Stimulated activated CD4-positive, alpha-beta T cell treated with anti-CD3 and anti-CD28 coated beads, Interleukin-2, amount 100 ng/mL, for 48 hours (primary cell): ENCODE data around the gene ADGRG1.

Experiments
- DNase-seq, 2 donors: peaks; one replicate each; pipeline ENCODE4 v3.0.0-alpha.2; 2020

The ADGRG1 gene

GRCh38 chr16:57606847-57607501, 21.5 kb upstream of the ADGRG1 start:
- no peak for DNase-seq

- no peak for DNase-seq
These were observed 20.6 kb upstream of the ADGRG1 start for GRCh38 chr16:57607676-57608461.

GRCh38 chr16:57608462-57609113, 19.8 kb upstream of the ADGRG1 start:
- no peak for DNase-seq

GRCh38 chr16:57609541-57610401, 18.7 kb upstream of the ADGRG1 start:
- peak; percentile 62 to 64 for DNase-seq

GRCh38 chr16:57610611-57611010, 17.8 kb upstream of the ADGRG1 start:
- no peak for DNase-seq

GRCh38 chr16:57611181-57611580, 17.2 kb upstream of the ADGRG1 start:
- DNase-seq = no peak

GRCh38 chr16:57611706-57612105, 16.7 kb upstream of the ADGRG1 start:
- DNase-seq = no peak

- DNase-seq = no peak
These were observed 15.9 kb upstream of the ADGRG1 start for GRCh38 chr16:57612494-57612893.

GRCh38 chr16:57613514-57613913, 14.9 kb upstream of the ADGRG1 start:
- no peak for DNase-seq

- DNase-seq = no peak
These were observed 13.9 kb upstream of the ADGRG1 start for GRCh38 chr16:57614536-57614935.

- DNase-seq = no peak
These were observed 13.5 kb upstream of the ADGRG1 start for GRCh38 chr16:57614944-57615343.

GRCh38 chr16:57615813-57616212, 12.6 kb upstream of the ADGRG1 start:
- no peak for DNase-seq

GRCh38 chr16:57616241-57616640, 12.2 kb upstream of the ADGRG1 start:
- no peak for DNase-seq

GRCh38 chr16:57616876-57617275, 11.6 kb upstream of the ADGRG1 start:
- DNase-seq = no peak

- DNase-seq = no peak
These were observed 10.8 kb upstream of the ADGRG1 start for GRCh38 chr16:57617604-57618111.

GRCh38 chr16:57618296-57619132, 9.9 kb upstream of the ADGRG1 start:
- DNase-seq = no peak

GRCh38 chr16:57619133-57619605, 9.3 kb upstream of the ADGRG1 start:
- DNase-seq = no peak

GRCh38 chr16:57619606-57620334, 8.7 kb upstream of the ADGRG1 start:
- no peak for DNase-seq

- DNase-seq = no peak
These were observed 7.8 kb upstream of the ADGRG1 start for GRCh38 chr16:57620335-57621231.
